ENCODE measurements around the gene PPP2R3C. TPM values are rescaled to one million over a fixed set of nuclear protein-coding genes. Genes with fewer than 3 reads are reported as not detected.

The PPP2R3C gene
- polyA plus RNA-seq, 1 donor from 2014 or later, result 91.4 TPM

GRCh38 chr14:35133542-35134328 is 11.9 kb upstream of the PPP2R3C start:
- no peaks in the 10 kb centered on the region for H3F3A ChIP-seq (ENCODE audit: insufficient read depth, low read length, poor library complexity, severe bottlenecking)
- H3K79me2 ChIP-seq (replicated peaks; ENCODE audit: insufficient read depth, low read length), result no peaks in the 10 kb centered on the region
- no peak for TF ChIP-seq TAF1 (IDR thresholded peaks at IDR 0.05; ENCODE audit: low read depth)
- no peak for TF ChIP-seq POLR2AphosphoS5 (IDR thresholded peaks at IDR 0.05)
- no peak for TF ChIP-seq EZH2 (IDR thresholded peaks at IDR 0.05; ENCODE audit: borderline replicate concordance, insufficient read depth, low read length, poor library complexity, severe bottlenecking)
- no peak for TF ChIP-seq SMC3 (conservative IDR thresholded peaks at IDR 0.05; ENCODE audit: poor library complexity)
- TF ChIP-seq CTCF (IDR thresholded peaks at IDR 0.05; ENCODE audit: poor library complexity, severe bottlenecking), result no peak
- no peak for TF ChIP-seq EP300 (conservative IDR thresholded peaks at IDR 0.05; ENCODE audit: poor library complexity, severe bottlenecking)
- no peak for TF ChIP-seq MXI1 (conservative IDR thresholded peaks at IDR 0.05; ENCODE audit: poor library complexity, severe bottlenecking)
- no peak for TF ChIP-seq RAD21 (conservative IDR thresholded peaks at IDR 0.05)
- TF ChIP-seq REST (IDR thresholded peaks at IDR 0.05; ENCODE audit: borderline replicate concordance), result no peak
- no peak overlapping the region for H3K4me3 ChIP-seq (ENCODE audit: low read length)
- no peaks in the 10 kb centered on the region for H3K27me3 ChIP-seq (ENCODE audit: insufficient read depth, low read depth, low read length)
- no peaks in the 10 kb centered on the region for H3K9me3 ChIP-seq (ENCODE audit: low read length)
- no peak overlapping the region for H3K9ac ChIP-seq (ENCODE audit: low read length)
- no peak overlapping the region for H3K4me2 ChIP-seq (ENCODE audit: low read length)
- H2AFZ ChIP-seq (ENCODE audit: low read depth, low read length), result no peak overlapping the region
- no peaks in the 10 kb centered on the region for H3K9me2 ChIP-seq (ENCODE audit: insufficient read depth, low read length)
- no peaks in the 10 kb centered on the region for H4K20me1 ChIP-seq (ENCODE audit: insufficient read depth)
- H3K36me3 ChIP-seq (ENCODE audit: insufficient read depth, low read length), result no peaks in the 10 kb centered on the region
- H3K27ac ChIP-seq (ENCODE audit: low read length), result no peak overlapping the region

- TF ChIP-seq RAD21 (conservative IDR thresholded peaks at IDR 0.05), result no peak
- TF ChIP-seq EZH2 (IDR thresholded peaks at IDR 0.05; ENCODE audit: borderline replicate concordance, insufficient read depth, low read length, poor library complexity, severe bottlenecking), result no peak
- no peak for TF ChIP-seq POLR2AphosphoS5 (IDR thresholded peaks at IDR 0.05)
- no peak for TF ChIP-seq CTCF (IDR thresholded peaks at IDR 0.05; ENCODE audit: poor library complexity, severe bottlenecking)
- no peak for TF ChIP-seq EP300 (conservative IDR thresholded peaks at IDR 0.05; ENCODE audit: poor library complexity, severe bottlenecking)
- no peak for TF ChIP-seq SMC3 (conservative IDR thresholded peaks at IDR 0.05; ENCODE audit: poor library complexity)
- TF ChIP-seq TAF1 (IDR thresholded peaks at IDR 0.05; ENCODE audit: low read depth), result no peak
- TF ChIP-seq MXI1 (conservative IDR thresholded peaks at IDR 0.05; ENCODE audit: poor library complexity, severe bottlenecking), result no peak
- no peak for TF ChIP-seq REST (IDR thresholded peaks at IDR 0.05; ENCODE audit: borderline replicate concordance)
- H3K79me2 ChIP-seq (replicated peaks; ENCODE audit: insufficient read depth, low read length), result peaks cover 22% of the 10 kb centered on the region
- no peak overlapping the region for H3K4me3 ChIP-seq (ENCODE audit: low read length)
- H4K20me1 ChIP-seq (ENCODE audit: insufficient read depth), result no peaks in the 10 kb centered on the region
- H3F3A ChIP-seq (ENCODE audit: insufficient read depth, low read length, poor library complexity, severe bottlenecking), result no peaks in the 10 kb centered on the region
- no peak overlapping the region for H3K4me2 ChIP-seq (ENCODE audit: low read length)
- H3K9me3 ChIP-seq (ENCODE audit: low read length), result no peaks in the 10 kb centered on the region
- no peak overlapping the region for H2AFZ ChIP-seq (ENCODE audit: low read depth, low read length)
- H3K9ac ChIP-seq (ENCODE audit: low read length), result no peak overlapping the region
- H3K9me2 ChIP-seq (ENCODE audit: insufficient read depth, low read length), result no peaks in the 10 kb centered on the region
- H3K36me3 ChIP-seq (ENCODE audit: insufficient read depth, low read length), result no peaks in the 10 kb centered on the region
- no peaks in the 10 kb centered on the region for H3K27me3 ChIP-seq (ENCODE audit: insufficient read depth, low read depth, low read length)
- no peak overlapping the region for H3K27ac ChIP-seq (ENCODE audit: low read length)
Observed at GRCh38 chr14:35124127-35124526, 2.3 kb upstream of the PPP2R3C start.
